HG02588 (cell line): Measurements from ENCODE around the gene CLC.
"Not testable (repeated sequence)": the region's sequence is repeated elsewhere in the genome, so short reads cannot be mapped to it uniquely, and the experiment has no call there.

ENCODE experiments used
- ATAC-seq: cut with Tn5 transposase; IDR thresholded peaks from one replicate; pipeline ENCODE4 v1.9.1; 2021; ENCODE audit warnings: mild to moderate bottlenecking, moderate library complexity; ENCODE audit not compliant: unreplicated experiment

Gene CLC

GRCh38 chr19:39731685-39732084, 6.1 kb downstream of the CLC start:
- ATAC-seq = no peak

GRCh38 chr19:39729594-39729993, 8.2 kb downstream of the CLC start:
- ATAC-seq = no peak

GRCh38 chr19:39728040-39728439, 9.8 kb downstream of the CLC start:
- ATAC-seq = no peak

GRCh38 chr19:39727070-39727800, 10.6 kb downstream of the CLC start:
- no peak for ATAC-seq

GRCh38 chr19:39725995-39726394, 11.8 kb downstream of the CLC start:
- no peak for ATAC-seq

GRCh38 chr19:39720144-39720543, 17.7 kb downstream of the CLC start:
- ATAC-seq = not testable (repeated sequence)

- ATAC-seq = no peak
Observed at GRCh38 chr19:39710333-39710890, 27.4 kb downstream of the CLC start.

GRCh38 chr19:39709026-39709872, 28.6 kb downstream of the CLC start:
- no peak for ATAC-seq

GRCh38 chr19:39708594-39708993, 29.2 kb downstream of the CLC start:
- ATAC-seq = no peak

- ATAC-seq = no peak
Observed at GRCh38 chr19:39705578-39706188, 32.1 kb downstream of the CLC start.

GRCh38 chr19:39704181-39705044, 33.4 kb downstream of the CLC start, which contains the start of gene LGALS14:
Gene LGALS14 (plus strand): TSS chr19:39704481. CDS start chr19:39704529, 48 bp downstream.
- ATAC-seq = no peak

GRCh38 chr19:39701291-39701690, 36.5 kb downstream of the CLC start:
- no peak for ATAC-seq

- ATAC-seq = no peak
Observed at GRCh38 chr19:39698535-39698934, 39.3 kb downstream of the CLC start.

GRCh38 chr19:39696387-39696786, 41.4 kb downstream of the CLC start:
- ATAC-seq = no peak

- no peak for ATAC-seq
Observed at GRCh38 chr19:39695759-39696158, 42.1 kb downstream of the CLC start.

- no peak for ATAC-seq
Observed at GRCh38 chr19:39692822-39693221, 45.0 kb downstream of the CLC start.

- ATAC-seq = no peak
Observed at GRCh38 chr19:39692166-39692565, 45.7 kb downstream of the CLC start.

- not testable (repeated sequence) for ATAC-seq
Observed at GRCh38 chr19:39688637-39689036, 49.2 kb downstream of the CLC start.

- no peak for ATAC-seq
Observed at GRCh38 chr19:39686739-39687138, 51.1 kb downstream of the CLC start.

GRCh38 chr19:39684267-39684666, 53.6 kb downstream of the CLC start:
- no peak for ATAC-seq
